GM19023 (cell line): ENCODE measurements around the gene JUN.

Source experiments
- ATAC-seq: cut with Tn5 transposase; IDR thresholded peaks from one replicate; pipeline ENCODE4 v1.9.1; 2021; ENCODE audit warnings: mild to moderate bottlenecking, moderate library complexity; ENCODE audit not compliant: unreplicated experiment

The JUN gene

DNA sequence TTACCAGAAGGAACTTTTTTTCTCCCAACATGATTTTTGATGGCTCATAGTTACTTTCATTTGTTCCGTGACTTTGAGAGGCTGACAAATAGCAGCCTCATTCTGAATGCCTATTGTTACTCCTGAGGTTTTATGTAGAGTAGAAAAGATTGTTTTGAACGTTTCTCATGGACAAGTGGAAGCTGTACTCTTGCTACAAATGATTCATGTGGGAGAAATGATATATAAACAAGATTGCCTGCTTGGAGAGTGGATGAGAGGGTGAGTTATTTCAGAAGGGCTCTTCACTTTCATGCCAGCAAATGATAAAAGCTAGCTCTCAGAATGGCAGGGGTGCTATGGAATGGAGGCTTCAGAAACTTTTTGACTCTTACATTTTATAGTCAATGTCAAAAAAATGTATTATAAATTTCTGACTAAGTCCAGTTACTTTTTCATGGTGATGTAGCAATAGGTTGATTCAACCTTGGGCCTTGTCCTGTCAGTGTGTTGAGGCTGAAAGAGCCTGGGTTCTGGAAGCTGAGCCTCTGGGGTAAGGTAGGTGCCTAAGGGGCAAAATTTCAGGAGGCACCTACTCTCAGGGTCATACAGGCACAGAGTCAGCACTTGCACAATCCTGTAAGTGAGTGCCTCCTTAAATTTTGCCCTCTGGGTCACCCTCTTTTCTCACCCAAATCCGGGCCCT, 19.4 kb downstream of the JUN start:
- ATAC-seq, result no peak

DNA sequence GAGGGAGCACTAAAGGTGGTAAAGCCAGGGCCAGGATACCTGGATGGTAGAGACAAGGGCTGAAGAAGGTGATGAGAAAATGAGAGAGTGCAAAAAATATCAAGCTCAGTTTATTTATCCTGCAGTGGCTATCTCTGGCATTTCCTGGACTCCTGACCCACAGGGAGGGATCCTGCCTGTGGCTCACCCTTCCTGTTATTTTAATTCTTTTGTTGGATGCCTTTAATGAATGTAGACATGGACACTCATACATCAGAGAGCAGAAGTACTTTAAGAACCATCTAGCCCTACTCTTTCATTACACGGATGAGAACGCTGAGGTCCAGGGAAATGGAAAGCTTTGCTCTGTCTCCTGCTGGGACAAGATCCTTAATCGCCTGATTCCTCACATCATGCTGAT, 20.6 kb downstream of the JUN start:
- ATAC-seq, result no peak

DNA sequence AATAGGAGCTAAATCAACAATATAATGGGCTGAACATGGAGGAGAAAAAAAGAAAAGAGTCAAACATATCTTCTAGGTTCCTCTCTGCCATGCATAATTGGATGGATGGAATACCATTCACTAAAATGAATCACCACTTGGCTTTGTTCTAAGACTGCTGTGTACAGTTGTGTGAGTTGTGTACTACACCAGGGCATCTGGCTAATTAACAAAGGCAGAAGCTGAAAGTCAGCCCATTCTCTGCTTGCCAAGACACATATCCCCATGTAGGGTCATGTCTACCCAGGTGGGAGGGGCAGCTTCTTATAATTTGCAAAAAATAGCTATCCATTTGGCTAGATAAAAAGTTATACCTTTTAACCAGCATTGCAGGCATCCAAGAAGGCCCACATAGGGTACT, 21.0 kb downstream of the JUN start:
- no peak for ATAC-seq

DNA sequence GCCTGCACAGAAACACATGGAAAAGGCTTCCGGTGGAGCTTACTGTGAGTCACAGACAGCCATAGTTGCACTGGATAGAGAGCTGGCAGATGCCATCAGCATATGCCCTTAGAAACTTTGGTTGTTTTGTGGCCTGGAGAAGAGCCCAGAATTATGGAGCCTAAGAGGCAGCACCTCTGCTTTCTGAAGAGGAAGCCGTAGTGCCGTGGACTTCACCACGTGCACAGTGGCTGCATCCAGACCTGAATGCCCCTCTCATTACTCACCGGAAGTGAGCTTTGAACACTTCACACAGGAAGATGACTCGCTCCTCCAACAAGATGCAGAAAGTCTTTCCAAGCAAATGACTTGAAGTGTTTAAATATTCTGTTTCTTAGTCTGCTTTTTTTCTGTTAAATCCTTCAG, 28.4 kb downstream of the JUN start:
- ATAC-seq, result no peak

DNA sequence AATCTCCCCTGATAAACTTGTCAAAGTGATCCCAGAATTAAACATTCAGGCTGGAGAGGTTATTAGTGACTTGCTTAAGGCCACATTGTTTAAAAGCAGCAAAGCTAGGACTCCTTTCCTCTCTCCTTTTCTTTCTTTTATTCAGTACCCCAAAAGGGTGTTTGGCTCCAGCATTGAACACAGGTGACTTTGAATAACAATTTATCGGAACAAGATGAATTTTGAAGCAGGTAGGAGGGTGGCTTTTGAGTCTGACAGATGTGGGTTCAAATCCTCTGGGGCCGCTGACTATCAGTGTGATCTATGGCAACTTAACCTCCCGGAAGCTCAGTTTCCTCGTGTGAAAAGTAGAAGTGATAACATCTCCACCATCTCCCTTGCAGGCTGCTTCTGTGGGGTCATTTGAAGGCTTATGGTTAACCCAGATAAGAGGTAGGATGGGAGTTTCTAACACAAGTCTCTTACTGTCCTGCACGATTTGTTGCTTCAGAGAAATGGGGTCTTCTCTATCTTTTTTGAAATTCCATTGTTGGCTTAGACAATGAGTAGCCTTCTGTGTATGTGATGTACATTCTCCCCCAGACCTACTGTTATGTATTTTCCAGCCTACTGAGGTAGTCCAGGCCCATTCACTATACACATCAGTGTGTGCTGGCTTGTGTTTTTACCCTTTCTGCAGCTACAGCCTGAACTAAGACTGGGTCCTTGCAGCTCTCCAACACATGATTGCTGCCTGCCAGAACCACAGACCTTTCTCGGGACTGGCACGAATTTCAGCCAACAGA, 29.0 kb downstream of the JUN start:
- ATAC-seq, result no peak

DNA sequence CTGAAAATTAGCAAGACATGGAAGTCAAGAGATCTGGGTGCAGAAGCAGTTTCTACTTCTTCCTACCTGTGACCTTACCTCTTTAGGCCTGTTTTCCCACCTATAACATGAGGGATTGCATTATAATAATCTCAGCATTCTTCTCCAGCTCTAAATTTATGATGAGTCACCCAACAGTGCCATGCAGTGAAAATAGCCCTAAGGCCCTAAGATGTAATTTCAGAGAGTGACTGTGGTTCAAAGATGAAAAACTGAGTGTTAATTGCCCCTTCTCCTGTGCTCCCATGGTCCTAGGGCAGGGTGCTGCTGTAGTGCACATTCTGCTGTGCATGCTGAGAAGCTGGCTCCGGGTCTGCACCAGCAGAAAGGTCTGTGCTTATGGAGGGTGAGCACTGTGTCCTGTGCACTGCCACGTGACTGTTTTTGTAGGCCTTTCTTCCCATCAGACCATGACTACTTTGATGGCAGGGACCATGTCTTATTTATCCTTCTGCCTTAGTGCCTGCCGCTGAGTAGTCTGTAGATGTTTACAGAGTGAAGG, 29.7 kb downstream of the JUN start:
- no peak for ATAC-seq

DNA sequence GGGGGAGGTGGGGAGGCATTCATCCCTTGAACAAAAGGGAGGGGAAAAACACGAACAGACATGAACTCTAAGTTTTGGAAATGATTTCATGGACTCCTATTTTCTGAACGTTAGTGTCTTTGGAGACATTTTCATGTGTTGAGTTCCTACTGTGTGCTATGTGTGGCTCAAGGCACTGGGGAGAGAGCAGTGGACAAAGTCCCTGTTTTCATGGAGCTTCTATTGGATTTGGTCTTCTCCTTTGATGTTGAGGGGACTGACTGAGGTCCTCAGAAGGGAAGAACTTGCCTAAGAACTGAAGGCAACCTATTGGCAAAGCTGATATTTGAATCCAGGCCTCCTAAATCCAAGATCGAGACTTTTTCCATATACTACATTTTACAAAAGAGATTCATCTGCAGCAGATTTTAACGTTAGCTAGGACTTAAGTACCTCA, 30.4 kb downstream of the JUN start:
- ATAC-seq, result no peak

DNA sequence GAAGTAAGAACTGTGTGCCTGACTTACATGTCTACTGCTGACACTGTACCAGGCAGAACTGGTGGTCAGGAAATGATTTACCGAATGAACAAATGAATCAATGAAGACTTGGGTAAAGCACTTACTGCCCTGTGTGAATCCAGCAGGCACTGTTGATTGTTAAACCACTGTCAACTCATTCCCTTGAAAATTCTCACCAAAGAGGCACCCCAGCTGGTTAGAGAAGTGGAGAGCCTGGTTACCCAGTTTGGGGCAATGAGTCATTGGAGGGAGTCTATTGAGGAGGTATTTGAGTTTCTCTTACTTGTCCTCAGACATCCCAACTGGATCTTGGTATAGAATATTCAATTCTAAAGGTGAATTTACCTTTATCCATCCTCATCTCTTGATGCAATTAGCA, 34.2 kb downstream of the JUN start:
- ATAC-seq, result no peak

DNA sequence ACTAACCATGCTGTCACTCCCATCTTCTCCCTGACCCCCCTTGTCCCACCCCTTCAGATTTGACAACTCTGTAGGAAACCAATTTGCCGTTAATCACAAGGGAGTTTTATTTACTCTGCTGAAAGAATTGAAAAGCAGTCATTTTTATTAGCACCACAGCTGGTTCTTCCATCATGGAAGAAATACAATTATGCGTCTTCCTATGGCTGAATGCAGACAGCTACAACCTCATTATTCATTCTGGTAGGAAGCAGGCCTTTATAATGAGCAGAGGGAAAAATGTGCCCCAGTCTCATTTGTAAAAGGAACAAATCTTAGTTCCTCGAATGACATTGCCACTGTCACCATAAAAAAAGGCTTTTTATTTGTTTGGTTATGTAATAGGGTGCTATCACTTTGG, 35.2 kb downstream of the JUN start:
- ATAC-seq, result no peak

DNA sequence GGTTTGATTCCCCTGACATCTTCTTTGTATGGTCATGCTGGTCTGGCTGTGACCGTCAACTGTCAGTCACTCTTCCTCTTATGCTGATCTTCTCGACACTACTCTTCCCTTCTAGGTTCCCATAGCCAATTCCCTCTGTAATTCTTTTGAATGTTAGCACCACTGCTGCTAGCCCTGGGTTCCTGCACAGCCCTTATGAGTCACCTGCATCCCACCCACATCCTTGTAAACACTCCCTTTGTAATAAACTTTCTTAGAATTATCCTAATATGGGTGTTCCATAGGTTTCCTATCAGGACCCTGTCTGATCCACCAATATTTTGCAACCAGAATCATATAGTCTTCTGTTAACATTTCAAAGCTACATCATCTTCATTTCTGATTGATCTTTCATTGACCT, 37.1 kb downstream of the JUN start:
- ATAC-seq, result no peak

DNA sequence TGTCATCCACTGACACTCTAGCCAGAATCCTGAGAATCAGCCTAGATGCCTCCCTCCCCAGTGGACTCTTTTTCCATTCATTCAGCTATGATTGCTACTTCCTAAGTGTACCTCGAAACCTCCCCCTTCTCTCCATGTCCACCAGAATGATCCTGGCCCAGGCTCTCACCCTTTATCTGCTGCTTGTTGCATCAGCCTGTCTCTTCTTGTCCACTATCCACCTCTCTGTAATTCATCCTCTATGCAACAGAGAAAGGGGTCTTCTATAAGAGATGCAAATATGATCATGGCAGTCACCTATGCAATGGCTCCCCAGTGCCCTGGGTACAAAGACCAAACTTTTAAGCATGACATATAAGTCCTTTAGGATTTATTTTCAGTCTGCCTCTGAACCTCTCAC, 37.7 kb downstream of the JUN start:
- ATAC-seq, result no peak

DNA sequence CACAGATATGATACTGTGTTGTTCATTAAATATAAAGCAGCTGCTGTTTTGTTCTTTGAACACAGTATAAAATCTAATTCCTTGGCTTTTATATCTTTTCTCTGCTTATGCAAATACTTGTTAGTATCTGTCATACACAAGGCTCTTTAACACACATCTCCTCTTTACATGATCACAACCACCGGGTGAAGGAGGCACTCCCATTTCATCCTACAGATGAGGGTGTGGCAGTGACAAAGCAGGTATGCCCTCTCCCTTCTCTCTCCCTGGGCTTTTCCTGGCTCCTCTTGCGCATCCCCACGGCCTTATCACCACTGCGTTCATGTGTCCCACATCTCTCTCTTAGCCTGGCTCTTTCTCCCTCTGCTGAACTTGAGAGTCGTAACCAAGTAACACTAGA, 38.2 kb downstream of the JUN start:
- ATAC-seq, result no peak

DNA sequence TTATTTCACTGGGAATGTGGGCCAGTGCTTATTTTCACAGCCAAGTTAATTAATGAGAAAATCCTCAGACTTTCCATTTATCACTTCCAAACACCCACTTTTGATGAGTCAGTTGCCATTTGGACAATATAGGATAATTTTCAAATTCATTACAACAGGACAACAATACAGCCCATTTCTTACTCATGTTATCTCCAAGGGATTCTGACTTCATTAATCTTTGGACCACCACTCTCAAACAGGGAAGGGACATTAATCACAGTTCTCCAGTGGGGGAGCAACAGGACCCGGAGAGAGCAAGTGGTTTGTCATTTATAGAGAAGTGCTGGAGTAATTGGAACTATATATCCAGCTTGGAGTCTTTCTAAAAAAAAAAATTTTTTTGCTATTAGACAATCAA, 38.7 kb downstream of the JUN start:
- ATAC-seq, result no peak

DNA sequence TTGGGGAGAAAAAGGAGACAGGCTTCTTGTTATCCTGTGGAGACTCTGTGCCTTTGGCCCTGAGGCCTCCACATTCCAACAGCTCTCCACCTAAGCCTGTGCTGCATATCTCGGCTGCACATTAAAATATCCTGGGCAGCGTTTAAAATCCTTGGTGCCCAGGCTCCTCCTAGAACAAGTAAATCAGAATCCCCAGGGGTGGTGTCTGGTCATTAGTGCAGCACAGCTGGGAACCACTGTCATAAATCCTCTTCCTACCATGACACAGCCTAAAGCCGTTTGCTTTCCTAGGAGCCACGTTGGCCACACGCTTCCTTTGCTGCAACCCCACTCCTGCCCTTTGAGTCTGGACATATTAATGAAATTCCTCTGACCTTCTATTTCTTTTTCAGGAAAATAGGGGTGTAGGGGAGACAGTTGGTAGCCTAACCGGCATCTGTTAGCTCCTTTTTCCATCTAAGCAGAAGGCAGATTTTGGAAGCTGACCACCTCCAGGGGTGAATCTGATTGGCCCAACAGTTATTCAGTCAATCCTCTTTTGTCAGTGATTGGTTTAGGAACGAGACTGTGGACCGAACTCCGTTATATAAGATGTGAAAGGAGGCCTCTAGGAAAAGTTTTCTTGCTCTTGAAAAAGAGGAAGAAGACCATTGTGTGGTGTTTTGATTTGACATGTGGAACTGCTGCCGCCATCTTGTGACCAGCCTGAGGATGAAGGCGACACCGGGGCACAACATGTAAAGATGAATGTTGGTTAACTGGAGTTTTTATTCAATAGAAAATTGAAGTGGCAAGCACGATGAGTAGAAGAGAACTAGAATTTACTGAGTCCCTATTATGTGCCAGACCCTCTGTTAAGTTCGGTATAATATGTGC, 41.9 kb downstream of the JUN start:
- no peak for ATAC-seq

DNA sequence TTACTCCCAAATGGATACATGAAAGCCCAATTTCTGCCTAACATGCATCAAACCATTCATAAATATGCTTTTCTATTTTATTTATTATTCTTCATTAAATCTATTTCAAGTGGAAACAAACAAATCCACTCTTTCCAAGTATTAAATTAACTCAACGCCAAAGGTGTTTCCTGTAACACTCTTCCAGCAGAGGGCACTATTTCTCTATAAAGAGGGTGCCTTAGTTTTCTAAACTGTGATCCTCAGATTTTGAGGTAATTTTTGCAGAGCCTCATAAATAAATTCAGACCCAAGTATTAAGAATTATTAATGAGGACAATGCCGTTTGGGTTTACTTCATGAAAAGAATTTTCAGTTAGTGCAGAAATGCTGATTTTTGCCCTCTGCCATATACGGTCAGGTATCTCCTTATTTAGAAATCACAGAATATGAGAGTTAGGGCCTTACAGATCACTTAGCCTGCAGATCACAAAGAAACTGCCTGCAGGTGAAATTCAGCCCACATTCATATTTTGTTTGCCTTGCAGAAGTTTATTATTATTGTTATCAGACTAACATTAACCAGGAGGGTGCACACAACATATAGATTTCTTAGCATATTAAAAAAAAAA, 43.9 kb downstream of the JUN start:
- ATAC-seq, result no peak

DNA sequence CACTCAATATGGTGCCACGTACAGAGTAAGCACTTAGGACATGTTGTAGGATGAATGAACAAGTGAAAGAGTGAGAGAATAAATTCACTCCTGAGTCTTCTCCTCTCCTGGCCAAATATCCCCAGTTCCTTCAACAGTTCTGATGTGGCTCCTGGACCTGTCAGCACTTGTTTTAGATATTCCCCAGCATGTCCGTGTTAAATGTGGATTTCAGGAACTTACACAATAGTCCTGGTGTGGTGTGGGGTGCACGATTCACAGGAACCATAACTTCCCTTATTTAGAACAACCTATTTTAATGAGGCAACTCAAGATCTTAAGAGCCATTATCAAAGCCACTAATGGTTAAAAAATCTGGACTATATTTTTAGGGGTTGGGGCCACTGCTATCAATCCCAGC, 45.0 kb downstream of the JUN start:
- no peak for ATAC-seq

DNA sequence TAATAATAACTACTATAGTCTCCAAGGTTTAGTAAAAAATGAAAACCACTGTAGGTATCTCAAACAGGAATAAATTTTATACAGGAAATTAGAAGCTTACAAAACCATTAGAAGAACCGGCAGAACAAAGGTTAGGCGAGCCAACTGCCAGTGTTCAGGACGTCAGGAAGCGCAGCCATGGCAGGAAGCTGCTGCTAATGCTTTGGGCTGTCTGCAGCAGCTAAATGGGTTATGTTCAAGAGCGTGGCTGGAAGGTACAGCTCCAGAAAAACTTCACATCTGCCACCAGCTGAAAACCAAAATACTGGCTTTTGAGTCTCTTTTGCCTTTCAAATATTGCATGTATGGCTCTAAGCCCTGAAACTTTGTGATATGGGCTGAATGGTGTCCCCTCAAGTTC, 48.3 kb downstream of the JUN start:
- ATAC-seq, result no peak

DNA sequence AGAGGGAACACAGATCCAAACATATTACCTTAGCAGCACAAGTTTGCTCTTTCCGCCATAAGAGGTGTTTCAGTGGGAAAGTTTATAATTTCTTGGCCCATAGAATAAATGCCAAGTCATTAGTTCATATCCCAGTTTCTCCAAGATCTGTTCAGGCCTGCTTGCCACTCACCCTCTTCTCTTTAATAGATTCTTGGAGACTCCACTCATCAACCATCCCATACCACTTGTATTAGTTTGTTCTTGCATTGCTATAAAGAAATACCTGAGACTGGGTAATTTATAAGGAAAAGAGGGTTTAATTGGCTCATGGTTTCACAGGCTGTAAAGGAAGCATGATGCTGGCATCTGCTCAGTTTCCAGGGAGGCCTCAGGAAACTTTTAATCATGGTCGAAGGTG, 49.2 kb downstream of the JUN start:
- no peak for ATAC-seq

DNA sequence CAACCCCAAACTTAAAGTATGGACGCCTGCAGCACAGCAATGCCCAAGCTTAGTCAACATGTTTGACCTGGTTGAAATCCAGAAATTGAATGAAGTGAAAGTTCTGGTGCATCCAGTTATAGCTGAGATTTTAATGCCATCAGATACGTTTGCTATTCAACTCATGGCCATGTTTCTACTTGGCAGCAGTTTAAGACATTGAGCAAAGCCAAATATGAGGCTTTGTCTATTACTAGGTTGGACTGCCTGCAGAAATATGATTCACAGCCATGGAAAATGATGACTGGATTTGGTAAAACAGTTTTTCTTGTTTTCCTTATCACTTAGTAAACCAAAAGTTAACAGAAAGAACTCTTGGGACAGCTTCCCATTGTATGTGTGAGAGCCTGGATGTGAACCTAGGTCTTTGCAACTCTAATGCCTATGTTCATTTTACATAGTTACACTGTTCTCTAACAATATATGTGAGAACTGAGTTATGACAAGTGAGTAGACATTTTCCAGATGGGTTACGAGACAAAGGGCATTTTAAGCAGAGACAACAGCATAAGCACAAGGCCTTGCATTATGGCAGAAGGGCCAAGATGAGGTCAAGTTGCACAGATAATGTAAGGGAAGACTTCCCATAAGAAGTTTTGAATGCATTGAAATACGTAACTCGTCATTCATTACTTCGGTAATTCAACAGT, 51.6 kb downstream of the JUN start:
- no peak for ATAC-seq
